ENCODE measurements around the gene WNK1.

GRCh38 chr12:868722-869121, 116.3 kb downstream of the WNK1 start:
- TF ChIP-seq CTCF (IDR thresholded peaks at IDR 0.05) (no peak), POLR2AphosphoS5 (IDR thresholded peaks at IDR 0.05; ENCODE audit: insufficient read depth in 1 of 2, low read depth in 1 of 2) (no peak)

All from vagina (tissue), 2 donors.